ENCODE measurements around the gene TBC1D32. TPM values are rescaled to one million over a fixed set of nuclear protein-coding genes. Genes with fewer than 3 reads are reported as not detected.
A peak's percentile ranks its signal among the peaks of the same experiment; 100 is the strongest.
"Not testable (repeated sequence)": the region's sequence is repeated elsewhere in the genome, so short reads cannot be mapped to it uniquely, and the experiment has no call there.

The TBC1D32 gene
- total RNA-seq, 1 donor from 2014 or later: 7.9 TPM

- no peak for FAIRE-seq
- TF ChIP-seq CTCF (IDR thresholded peaks at IDR 0.05; ENCODE audit: insufficient read depth, low read length, severe bottlenecking): no peak
These were observed 31.4 kb downstream of the TBC1D32 start for GRCh38 chr6:121302882-121303281.

GRCh38 chr6:121301156-121301555 is 33.1 kb downstream of the TBC1D32 start:
- not testable (repeated sequence) for FAIRE-seq; H3K36me3 ChIP-seq (ENCODE audit: control insufficient read depth, insufficient read depth, low read length); H3K4me3 ChIP-seq (ENCODE audit: low read depth, low read length); H3K27me3 ChIP-seq (ENCODE audit: control insufficient read depth, insufficient read depth, low read length); DNase-seq (ENCODE audit: low read depth)

More at GRCh38 chr6:121302882-121303281, 31.4 kb downstream of the TBC1D32 start:
- Histone ChIP-seq H3K36me3 (ENCODE audit: control insufficient read depth, insufficient read depth, low read length) (no peaks in the 10 kb centered on the region), H3K4me3 (ENCODE audit: low read depth, low read length) (no peak overlapping the region), H3K27me3 (ENCODE audit: control insufficient read depth, insufficient read depth, low read length) (no peaks in the 10 kb centered on the region)
- DNase-seq (ENCODE audit: low read depth): no peak

- FAIRE-seq (no peak), DNase-seq (ENCODE audit: low read depth) (no peak)
- Histone ChIP-seq H3K27me3 (ENCODE audit: control insufficient read depth, insufficient read depth, low read length) (no peaks in the 10 kb centered on the region), H3K36me3 (ENCODE audit: control insufficient read depth, insufficient read depth, low read length) (no peaks in the 10 kb centered on the region), H3K4me3 (ENCODE audit: low read depth, low read length) (no peak overlapping the region)
- TF ChIP-seq CTCF (IDR thresholded peaks at IDR 0.05; ENCODE audit: insufficient read depth, low read length, severe bottlenecking): no peak
These were observed 36.6 kb downstream of the TBC1D32 start for GRCh38 chr6:121297694-121298093.

- Histone ChIP-seq H3K27me3 (ENCODE audit: control insufficient read depth, insufficient read depth, low read length) (no peaks in the 10 kb centered on the region), H3K36me3 (ENCODE audit: control insufficient read depth, insufficient read depth, low read length) (no peaks in the 10 kb centered on the region), H3K4me3 (ENCODE audit: low read depth, low read length) (no peak overlapping the region)
- TF ChIP-seq CTCF (IDR thresholded peaks at IDR 0.05; ENCODE audit: insufficient read depth, low read length, severe bottlenecking): no peak
- FAIRE-seq (no peak), DNase-seq (ENCODE audit: low read depth) (peak; percentile 14)
These were observed 49.2 kb downstream of the TBC1D32 start for GRCh38 chr6:121285041-121285440.

- H3K4me3 ChIP-seq (ENCODE audit: low read depth, low read length): no peak overlapping the region
- no peak for TF ChIP-seq CTCF (IDR thresholded peaks at IDR 0.05; ENCODE audit: insufficient read depth, low read length, severe bottlenecking)
- H3K27me3 ChIP-seq (ENCODE audit: control insufficient read depth, insufficient read depth, low read length): no peaks in the 10 kb centered on the region
- no peak for FAIRE-seq
- no peak for DNase-seq (ENCODE audit: low read depth)
- H3K36me3 ChIP-seq (ENCODE audit: control insufficient read depth, insufficient read depth, low read length): no peaks in the 10 kb centered on the region
These were observed 59.5 kb downstream of the TBC1D32 start for GRCh38 chr6:121274666-121275295.

- DNase-seq (ENCODE audit: low read depth) (no peak), FAIRE-seq (no peak)
- H3K36me3 ChIP-seq (ENCODE audit: control insufficient read depth, insufficient read depth, low read length): no peaks in the 10 kb centered on the region
- TF ChIP-seq CTCF (IDR thresholded peaks at IDR 0.05; ENCODE audit: insufficient read depth, low read length, severe bottlenecking): no peak
- H3K4me3 ChIP-seq (ENCODE audit: low read depth, low read length): no peak overlapping the region
- H3K27me3 ChIP-seq (ENCODE audit: control insufficient read depth, insufficient read depth, low read length): no peaks in the 10 kb centered on the region
These were observed 70.5 kb downstream of the TBC1D32 start for GRCh38 chr6:121263742-121264141.
